ENCODE results near the gene CADM2.

- no peak for TF ChIP-seq CTCF (IDR thresholded peaks at IDR 0.05)
- no peak for TF ChIP-seq TCF7L2 (IDR thresholded peaks at IDR 0.05; ENCODE audit: low read depth, low read length)
Observed at GRCh38 chr3:85790445-85791030, 831.7 kb downstream of the CADM2 start.
